Vagina (tissue), 2 donors: ENCODE measurements around the gene URB2.

Experiments used
- POLR2A ChIP-seq, 2 donors: fragments of 450-650 bp; IDR thresholded peaks; one replicate each; pipeline ENCODE4 v1.6.1; 2017; ENCODE audit warnings: antibody characterized with exemption in 2 of 2, mild to moderate bottlenecking in 2 of 2, moderate library complexity in 2 of 2
- TF ChIP-seq, protein P1 (sequence below), 3 experiments: fragments of 450-650 bp in 2 of 3; fragments of 200-600 bp in 1 of 3; sonication (generic) in 1 of 3; IDR thresholded peaks; one replicate each; pipeline ENCODE4 v1.5.1; 2017 to 2019; ENCODE audit warnings: antibody characterized with exemption in 3 of 3, mild to moderate bottlenecking in 2 of 3, moderate library complexity in 2 of 3

DNA sequence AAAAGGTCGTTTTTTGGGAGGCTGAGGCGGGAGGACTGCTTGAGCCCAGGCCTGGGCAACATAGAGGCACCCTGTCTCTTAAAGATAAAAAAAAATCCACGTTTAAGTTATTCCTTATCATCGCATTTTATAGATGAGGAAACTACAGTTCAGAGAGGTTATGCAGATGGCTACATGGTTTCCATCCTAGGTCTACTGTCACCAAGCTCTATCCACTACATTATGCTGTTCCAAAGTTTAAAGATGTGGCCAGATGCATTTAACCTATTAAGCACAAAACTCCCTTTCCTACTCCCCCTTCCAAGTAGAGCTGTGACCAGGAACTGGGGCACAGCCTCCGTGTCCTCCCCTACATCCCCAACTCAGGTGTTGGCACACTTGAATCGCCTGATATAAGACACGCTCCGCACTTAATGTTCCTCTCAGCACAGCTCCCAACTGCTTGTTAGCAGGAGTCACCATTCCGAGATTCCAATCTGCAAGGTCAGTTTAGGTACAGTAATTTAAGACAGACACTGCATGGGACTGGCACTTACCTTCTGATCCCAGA, 1.5 kb upstream of the URB2 start:
- TF ChIP-seq, protein P1, sequence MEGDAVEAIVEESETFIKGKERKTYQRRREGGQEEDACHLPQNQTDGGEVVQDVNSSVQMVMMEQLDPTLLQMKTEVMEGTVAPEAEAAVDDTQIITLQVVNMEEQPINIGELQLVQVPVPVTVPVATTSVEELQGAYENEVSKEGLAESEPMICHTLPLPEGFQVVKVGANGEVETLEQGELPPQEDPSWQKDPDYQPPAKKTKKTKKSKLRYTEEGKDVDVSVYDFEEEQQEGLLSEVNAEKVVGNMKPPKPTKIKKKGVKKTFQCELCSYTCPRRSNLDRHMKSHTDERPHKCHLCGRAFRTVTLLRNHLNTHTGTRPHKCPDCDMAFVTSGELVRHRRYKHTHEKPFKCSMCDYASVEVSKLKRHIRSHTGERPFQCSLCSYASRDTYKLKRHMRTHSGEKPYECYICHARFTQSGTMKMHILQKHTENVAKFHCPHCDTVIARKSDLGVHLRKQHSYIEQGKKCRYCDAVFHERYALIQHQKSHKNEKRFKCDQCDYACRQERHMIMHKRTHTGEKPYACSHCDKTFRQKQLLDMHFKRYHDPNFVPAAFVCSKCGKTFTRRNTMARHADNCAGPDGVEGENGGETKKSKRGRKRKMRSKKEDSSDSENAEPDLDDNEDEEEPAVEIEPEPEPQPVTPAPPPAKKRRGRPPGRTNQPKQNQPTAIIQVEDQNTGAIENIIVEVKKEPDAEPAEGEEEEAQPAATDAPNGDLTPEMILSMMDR (IDR thresholded peaks at IDR 0.05), result no peak
- TF ChIP-seq POLR2A (IDR thresholded peaks at IDR 0.05), result no peak
